HG02973 (cell line): Measurements from ENCODE around the gene NEK6.

Experiments
- ATAC-seq: cut with Tn5 transposase; IDR thresholded peaks from one replicate; pipeline ENCODE4 v1.9.1; 2021; ENCODE audit warnings: moderate library complexity; ENCODE audit not compliant: unreplicated experiment

NEK6 gene

GRCh38 chr9:124351672-124352468, 94.1 kb downstream of the NEK6 start:
- no peak for ATAC-seq

GRCh38 chr9:124352616-124353015, 94.9 kb downstream of the NEK6 start:
- ATAC-seq = no peak

GRCh38 chr9:124353166-124353768, 95.5 kb downstream of the NEK6 start:
- ATAC-seq = no peak

- no peak for ATAC-seq
These were observed 96.1 kb downstream of the NEK6 start for GRCh38 chr9:124353811-124354274.

- no peak for ATAC-seq
These were observed 96.7 kb downstream of the NEK6 start for GRCh38 chr9:124354346-124355038.

GRCh38 chr9:124355039-124355940, 97.5 kb downstream of the NEK6 start:
- no peak for ATAC-seq

- ATAC-seq = no peak
These were observed 98.4 kb downstream of the NEK6 start for GRCh38 chr9:124355941-124356744.

GRCh38 chr9:124356745-124357390, 99.1 kb downstream of the NEK6 start:
- ATAC-seq = no peak

- ATAC-seq = no peak
These were observed 100.1 kb downstream of the NEK6 start for GRCh38 chr9:124357721-124358361.

- ATAC-seq = no peak
These were observed 100.9 kb downstream of the NEK6 start for GRCh38 chr9:124358631-124359030.

- no peak for ATAC-seq
These were observed 101.7 kb downstream of the NEK6 start for GRCh38 chr9:124359426-124359825.

- ATAC-seq = no peak
These were observed 102.3 kb downstream of the NEK6 start for GRCh38 chr9:124359855-124360678.

GRCh38 chr9:124361128-124361527, 103.4 kb downstream of the NEK6 start:
- ATAC-seq = no peak

- no peak for ATAC-seq
These were observed 105.8 kb downstream of the NEK6 start for GRCh38 chr9:124363326-124364096.

GRCh38 chr9:124364141-124364540, 106.4 kb downstream of the NEK6 start:
- no peak for ATAC-seq

GRCh38 chr9:124365036-124365435, 107.3 kb downstream of the NEK6 start:
- ATAC-seq = no peak

- no peak for ATAC-seq
These were observed 108.9 kb downstream of the NEK6 start for GRCh38 chr9:124366476-124367220.
